ENCODE data around the gene C5AR2. TPM values are rescaled to one million over a fixed set of nuclear protein-coding genes. Genes with fewer than 3 reads are reported as not detected.

Gene C5AR2
- total RNA-seq, 1 donor from 2014 or later = not detected

DNA sequence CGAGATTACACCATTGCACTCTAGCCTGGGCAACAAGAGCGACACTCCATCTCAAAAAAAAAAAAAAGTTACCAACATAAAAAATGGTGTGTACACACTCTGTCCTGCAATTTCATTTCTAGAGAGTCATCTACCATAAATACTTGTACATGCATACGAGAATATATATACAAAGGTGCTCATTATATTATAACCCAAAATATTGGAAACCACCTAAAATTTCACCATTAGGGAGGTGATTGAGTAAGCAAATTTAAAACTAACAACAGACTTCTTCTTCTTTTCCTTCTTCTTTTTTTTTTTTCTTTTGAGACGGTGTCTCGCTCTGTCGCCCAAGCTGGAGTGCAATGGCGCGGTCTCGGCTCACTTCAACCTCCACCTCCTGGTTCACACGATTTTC lies 29.7 kb upstream of the C5AR2 start:
- Mint-ChIP-seq H3K27me3 (ENCODE audit: low read depth, unreplicated experiment) (peaks cover 2% of the 10 kb centered on the region), H3K4me3 (ENCODE audit: unreplicated experiment) (no peak overlapping the region), H3K27ac (ENCODE audit: unreplicated experiment) (no peak overlapping the region), H3K9me3 (ENCODE audit: unreplicated experiment) (peaks cover 1% of the 10 kb centered on the region), H3K4me1 (ENCODE audit: low read depth, unreplicated experiment) (no peaks in the 10 kb centered on the region), H3K36me3 (ENCODE audit: low read depth, unreplicated experiment) (peaks cover 8% of the 10 kb centered on the region)
- Histone ChIP-seq H3K9ac (ENCODE audit: low read length) (no peak overlapping the region), H2AFZ (ENCODE audit: low read depth, low read length) (no peak overlapping the region), H3K79me2 (ENCODE audit: insufficient read depth, low read length) (no peaks in the 10 kb centered on the region), H3K4me2 (ENCODE audit: low read length) (no peak overlapping the region), H3K36me3 (ENCODE audit: insufficient read depth, low read length) (no peaks in the 10 kb centered on the region), H3K9me3 (ENCODE audit: insufficient read depth, low read depth, low read length) (no peaks in the 10 kb centered on the region), H4K20me1 (ENCODE audit: insufficient read depth, low read length) (no peaks in the 10 kb centered on the region), H3K4me3 (ENCODE audit: insufficient read depth, low read depth, low read length) (no peak overlapping the region), H3K27ac (ENCODE audit: low read depth, low read length) (no peak overlapping the region), H3K4me1 (ENCODE audit: insufficient read depth, low read length) (no peaks in the 10 kb centered on the region), H3K27me3 (ENCODE audit: insufficient read depth, low read length) (no peaks in the 10 kb centered on the region)
- DNase-seq (ENCODE audit: low read depth) (no peak), FAIRE-seq (no peak)
- TF ChIP-seq EZH2 (IDR thresholded peaks at IDR 0.05; ENCODE audit: insufficient read depth, low read length) = no peak
- no peak for TF ChIP-seq CTCF (IDR thresholded peaks at IDR 0.05; ENCODE audit: insufficient read depth, low read depth, low read length)

- Mint-ChIP-seq H3K27me3 (ENCODE audit: low read depth, unreplicated experiment) (peaks cover 2% of the 10 kb centered on the region), H3K4me1 (ENCODE audit: low read depth, unreplicated experiment) (no peaks in the 10 kb centered on the region), H3K27ac (ENCODE audit: unreplicated experiment) (no peak overlapping the region), H3K9me3 (ENCODE audit: unreplicated experiment) (peaks cover 1% of the 10 kb centered on the region), H3K4me3 (ENCODE audit: unreplicated experiment) (no peak overlapping the region), H3K36me3 (ENCODE audit: low read depth, unreplicated experiment) (peaks cover 8% of the 10 kb centered on the region)
- no peaks in the 10 kb centered on the region for H4K20me1 ChIP-seq (ENCODE audit: insufficient read depth, low read length)
- no peaks in the 10 kb centered on the region for H3K36me3 ChIP-seq (ENCODE audit: insufficient read depth, low read length)
- H3K4me3 ChIP-seq (ENCODE audit: insufficient read depth, low read depth, low read length) = no peak overlapping the region
- DNase-seq (ENCODE audit: low read depth) (no peak), FAIRE-seq (no peak)
- no peak overlapping the region for H3K27ac ChIP-seq (ENCODE audit: low read depth, low read length)
- no peak overlapping the region for H3K4me2 ChIP-seq (ENCODE audit: low read length)
- no peaks in the 10 kb centered on the region for H3K4me1 ChIP-seq (ENCODE audit: insufficient read depth, low read length)
- no peak for TF ChIP-seq CTCF (IDR thresholded peaks at IDR 0.05; ENCODE audit: insufficient read depth, low read depth, low read length)
- no peak for TF ChIP-seq EZH2 (IDR thresholded peaks at IDR 0.05; ENCODE audit: insufficient read depth, low read length)
- no peak overlapping the region for H3K9ac ChIP-seq (ENCODE audit: low read length)
- H3K9me3 ChIP-seq (ENCODE audit: insufficient read depth, low read depth, low read length) = no peaks in the 10 kb centered on the region
- no peaks in the 10 kb centered on the region for H3K27me3 ChIP-seq (ENCODE audit: insufficient read depth, low read length)
- no peak overlapping the region for H2AFZ ChIP-seq (ENCODE audit: low read depth, low read length)
- H3K79me2 ChIP-seq (ENCODE audit: insufficient read depth, low read length) = no peaks in the 10 kb centered on the region
Observed at GRCh38 chr19:47303966-47304365, 28.0 kb upstream of the C5AR2 start.

- Mint-ChIP-seq H3K4me3 (ENCODE audit: unreplicated experiment) (no peak overlapping the region), H3K27ac (ENCODE audit: unreplicated experiment) (no peak overlapping the region), H3K9me3 (ENCODE audit: unreplicated experiment) (peaks cover 1% of the 10 kb centered on the region), H3K36me3 (ENCODE audit: low read depth, unreplicated experiment) (peaks cover 13% of the 10 kb centered on the region), H3K4me1 (ENCODE audit: low read depth, unreplicated experiment) (no peaks in the 10 kb centered on the region), H3K27me3 (ENCODE audit: low read depth, unreplicated experiment) (peaks cover 7% of the 10 kb centered on the region)
- no peaks in the 10 kb centered on the region for H3K36me3 ChIP-seq (ENCODE audit: insufficient read depth, low read length)
- H3K9me3 ChIP-seq (ENCODE audit: insufficient read depth, low read depth, low read length) = no peaks in the 10 kb centered on the region
- H3K79me2 ChIP-seq (ENCODE audit: insufficient read depth, low read length) = no peaks in the 10 kb centered on the region
- peak; percentile 76 for DNase-seq (ENCODE audit: low read depth)
- peak; percentile 45 for FAIRE-seq
- no peak overlapping the region for H3K9ac ChIP-seq (ENCODE audit: low read length)
- H3K27ac ChIP-seq (ENCODE audit: low read depth, low read length) = no peak overlapping the region
- H2AFZ ChIP-seq (ENCODE audit: low read depth, low read length) = no peak overlapping the region
- H3K4me3 ChIP-seq (ENCODE audit: insufficient read depth, low read depth, low read length) = no peak overlapping the region
- TF ChIP-seq EZH2 (IDR thresholded peaks at IDR 0.05; ENCODE audit: insufficient read depth, low read length) = no peak
- TF ChIP-seq CTCF (IDR thresholded peaks at IDR 0.05; ENCODE audit: insufficient read depth, low read depth, low read length) = peak; percentile 98
- H4K20me1 ChIP-seq (ENCODE audit: insufficient read depth, low read length) = no peaks in the 10 kb centered on the region
- no peaks in the 10 kb centered on the region for H3K4me1 ChIP-seq (ENCODE audit: insufficient read depth, low read length)
- peak overlapping the region; percentile 77 for H3K4me2 ChIP-seq (ENCODE audit: low read length)
- no peaks in the 10 kb centered on the region for H3K27me3 ChIP-seq (ENCODE audit: insufficient read depth, low read length)
Observed at GRCh38 chr19:47305309-47305751, 26.6 kb upstream of the C5AR2 start.

Measured in astrocyte (in vitro differentiated cells and primary cell).